22Rv1 (cell line): ENCODE data around the gene WWC1.

Experiments used
- H3K27ac ChIP-seq: fragments of 450-650 bp; 2 replicates; pipeline ENCODE4 v1.5.1; 2017
- ZFX ChIP-seq: fragments of 450-650 bp; IDR thresholded peaks from 2 replicates; pipeline ENCODE4 v1.6.1; 2017; ENCODE audit warnings: antibody characterized with exemption, borderline replicate concordance
- TF ChIP-seq, protein P1 (sequence below): fragments of 450-650 bp; IDR thresholded peaks from 2 replicates; pipeline ENCODE4 v1.5.1; 2017; ENCODE audit warnings: mild to moderate bottlenecking

WWC1 gene

GRCh38 chr5:168377525-168377924 lies 86.1 kb downstream of the WWC1 start:
- TF ChIP-seq, protein P1, sequence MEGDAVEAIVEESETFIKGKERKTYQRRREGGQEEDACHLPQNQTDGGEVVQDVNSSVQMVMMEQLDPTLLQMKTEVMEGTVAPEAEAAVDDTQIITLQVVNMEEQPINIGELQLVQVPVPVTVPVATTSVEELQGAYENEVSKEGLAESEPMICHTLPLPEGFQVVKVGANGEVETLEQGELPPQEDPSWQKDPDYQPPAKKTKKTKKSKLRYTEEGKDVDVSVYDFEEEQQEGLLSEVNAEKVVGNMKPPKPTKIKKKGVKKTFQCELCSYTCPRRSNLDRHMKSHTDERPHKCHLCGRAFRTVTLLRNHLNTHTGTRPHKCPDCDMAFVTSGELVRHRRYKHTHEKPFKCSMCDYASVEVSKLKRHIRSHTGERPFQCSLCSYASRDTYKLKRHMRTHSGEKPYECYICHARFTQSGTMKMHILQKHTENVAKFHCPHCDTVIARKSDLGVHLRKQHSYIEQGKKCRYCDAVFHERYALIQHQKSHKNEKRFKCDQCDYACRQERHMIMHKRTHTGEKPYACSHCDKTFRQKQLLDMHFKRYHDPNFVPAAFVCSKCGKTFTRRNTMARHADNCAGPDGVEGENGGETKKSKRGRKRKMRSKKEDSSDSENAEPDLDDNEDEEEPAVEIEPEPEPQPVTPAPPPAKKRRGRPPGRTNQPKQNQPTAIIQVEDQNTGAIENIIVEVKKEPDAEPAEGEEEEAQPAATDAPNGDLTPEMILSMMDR: no peak
- no peak for TF ChIP-seq ZFX
- H3K27ac ChIP-seq: no peak overlapping the region

GRCh38 chr5:168378741-168379140 lies 87.3 kb downstream of the WWC1 start:
- TF ChIP-seq, protein P1: no peak
- no peak for TF ChIP-seq ZFX
- no peak overlapping the region for H3K27ac ChIP-seq

DNA sequence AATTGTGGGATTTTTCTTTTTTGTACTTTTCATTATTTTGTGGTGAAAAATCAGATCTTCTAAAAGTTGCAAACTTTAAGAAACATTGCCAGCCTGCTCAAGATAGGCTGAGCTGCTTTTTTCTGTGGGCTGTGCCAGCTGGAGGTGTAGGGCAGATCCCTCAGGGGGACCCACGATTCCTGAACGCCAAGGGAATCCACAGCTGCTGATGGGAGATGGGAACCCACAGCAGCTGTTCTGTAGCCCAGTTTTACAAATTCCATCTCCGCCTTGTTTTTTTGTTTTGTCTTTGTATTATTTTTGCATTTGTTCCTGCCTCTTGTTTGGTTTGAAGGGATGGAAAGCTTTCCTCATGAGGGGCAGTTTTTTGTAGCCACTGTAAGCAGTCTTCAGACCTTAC lies 91.0 kb downstream of the WWC1 start:
- 0 out of 2 replicates have a peak overlapping the region, but pooled peaks have one; percentile 4 for H3K27ac ChIP-seq
- TF ChIP-seq, protein P1: no peak
- no peak for TF ChIP-seq ZFX

DNA sequence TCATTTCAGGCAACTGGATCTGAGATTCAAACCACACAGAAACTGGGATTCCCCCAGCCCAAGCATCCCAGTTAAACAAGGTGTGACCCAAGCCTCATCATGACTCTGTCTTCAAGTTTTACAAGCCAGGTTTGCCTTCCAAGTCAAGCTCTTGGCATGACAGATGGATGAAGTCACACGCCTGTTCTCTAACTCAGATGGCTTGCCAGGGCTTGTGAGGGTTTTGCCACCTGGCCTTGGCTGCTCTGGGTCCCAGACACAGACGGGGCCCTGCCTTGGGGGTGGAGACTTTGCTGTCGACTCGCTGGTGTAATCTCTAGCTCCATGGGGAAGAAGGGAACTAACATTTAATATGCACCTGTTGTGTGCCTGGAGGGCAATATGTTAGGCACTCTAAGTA lies 99.0 kb downstream of the WWC1 start:
- no peak overlapping the region for H3K27ac ChIP-seq
- TF ChIP-seq, protein P1: no peak
- TF ChIP-seq ZFX: no peak

DNA sequence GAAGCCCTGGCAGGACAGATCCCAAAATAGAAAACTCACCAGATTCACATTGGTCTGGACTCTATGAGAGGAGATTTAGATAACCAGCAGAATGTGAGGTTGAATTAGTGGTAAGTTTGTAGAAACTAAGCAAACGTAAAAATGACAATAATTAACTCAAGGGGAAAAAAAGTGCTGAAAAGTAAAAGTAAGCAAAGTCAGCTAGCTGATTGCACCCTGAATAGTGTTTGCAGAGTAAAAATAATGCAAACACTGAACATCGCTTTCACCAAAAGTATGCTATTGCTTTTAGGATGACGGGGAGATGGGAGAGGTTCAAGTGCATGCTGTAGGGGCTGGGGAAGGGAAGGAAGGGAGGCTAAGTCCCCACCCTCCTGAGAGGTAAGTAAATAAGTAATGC lies 102.3 kb downstream of the WWC1 start:
- H3K27ac ChIP-seq: no peak overlapping the region
- no peak for TF ChIP-seq ZFX
- TF ChIP-seq, protein P1: no peak

- peak overlapping the region; percentile 12; the same call in 1 of the 2 replicates for H3K27ac ChIP-seq
- TF ChIP-seq, protein P1: no peak
- TF ChIP-seq ZFX: no peak
Measured at GRCh38 chr5:168400429-168401220, 109.2 kb downstream of the WWC1 start.

DNA sequence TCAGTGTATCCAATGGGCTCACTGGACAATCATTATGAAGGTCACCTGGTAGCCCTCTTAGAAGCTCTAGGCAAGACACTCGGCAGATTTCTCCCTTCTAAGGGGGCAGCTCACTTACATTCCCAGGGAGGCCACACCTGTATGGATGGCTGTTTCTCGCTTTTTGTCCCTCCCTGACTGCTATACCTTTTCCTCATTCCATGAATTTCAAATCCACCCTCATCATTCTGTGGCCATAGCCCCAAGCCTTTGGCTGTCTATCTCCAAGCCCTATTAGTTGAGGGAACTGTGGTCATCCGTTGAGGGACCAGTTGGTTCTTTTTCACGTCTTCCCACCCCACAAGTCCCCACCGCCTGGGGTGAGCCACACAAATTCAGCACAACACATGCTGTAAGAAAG lies 109.8 kb downstream of the WWC1 start:
- peak overlapping the region; percentile 12 for H3K27ac ChIP-seq

More for the DNA sequence above, 109.8 kb downstream of the WWC1 start:
- no peak for TF ChIP-seq ZFX
- TF ChIP-seq, protein P1: no peak
